ENCODE data around the gene GFRA3. TPM values are rescaled to one million over a fixed set of nuclear protein-coding genes. Genes with fewer than 3 reads are reported as not detected.

GFRA3 gene
- total RNA-seq, 1 donor from 2014 or later, result not detected

- Histone ChIP-seq H3K4me1 (peaks cover 3% of the 10 kb centered on the region), H3F3A (ENCODE audit: low read depth) (peaks cover 11% of the 10 kb centered on the region), H3K9ac (no peak overlapping the region), H3K4me2 (no peak overlapping the region), H3K79me2 (ENCODE audit: low read depth) (no peaks in the 10 kb centered on the region), H4K20me1 (ENCODE audit: low read depth) (no peaks in the 10 kb centered on the region), H3K9me3 (ENCODE audit: low read depth) (no peaks in the 10 kb centered on the region), H3K4me3 (no peak overlapping the region), H3K36me3 (no peaks in the 10 kb centered on the region), H3K27ac (no peak overlapping the region), H3K27me3 (peaks cover 48% of the 10 kb centered on the region), H2AFZ (replicated peaks) (no peak overlapping the region)
- Mint-ChIP-seq H3K9me3 (no peaks in the 10 kb centered on the region), H3K36me3 (no peaks in the 10 kb centered on the region), H3K27ac (no peak overlapping the region), H3K4me3 (peak overlapping the region; percentile 79), H3K4me1 (peaks cover 19% of the 10 kb centered on the region), H3K27me3 (ENCODE audit: insufficient read depth, low read depth) (peaks cover 24% of the 10 kb centered on the region)
- DNase-seq (ENCODE audit: low spot score), result no peak
- TF ChIP-seq CTCF (IDR thresholded peaks at IDR 0.05) (no peak), EZH2phosphoT487 (IDR thresholded peaks at IDR 0.05) (no peak)
Observed at GRCh38 chr5:138275379-138275782, 960 bp upstream of the GFRA3 start.

DNA sequence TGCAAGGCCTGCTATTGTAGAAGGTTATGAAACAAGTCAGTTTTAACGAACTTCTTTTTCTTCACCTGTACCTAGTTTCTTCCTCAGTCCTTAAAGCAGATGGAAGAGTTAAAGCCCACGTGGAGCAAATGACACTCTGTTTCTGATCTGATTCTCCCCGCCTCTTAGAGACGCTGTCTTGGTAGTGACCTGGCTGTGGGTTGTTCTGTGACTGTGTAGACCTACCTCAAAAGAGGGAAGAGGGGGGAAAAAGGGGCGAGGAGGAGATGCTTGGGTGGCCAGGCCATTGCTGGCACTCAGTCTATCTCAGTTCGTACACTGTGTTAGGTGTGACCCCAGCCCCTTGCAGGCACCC, 610 bp downstream of the GFRA3 start:
- H3K27me3 ChIP-seq, result peaks cover 48% of the 10 kb centered on the region
- peaks cover 19% of the 10 kb centered on the region for H3K4me1 Mint-ChIP-seq
- H3K27me3 Mint-ChIP-seq (ENCODE audit: insufficient read depth, low read depth), result peaks cover 28% of the 10 kb centered on the region
- H3K4me3 ChIP-seq, result peak overlapping the region; percentile 58
- no peaks in the 10 kb centered on the region for H3K36me3 ChIP-seq
- no peaks in the 10 kb centered on the region for H3K9me3 ChIP-seq (ENCODE audit: low read depth)
- H3K4me3 Mint-ChIP-seq, result peak overlapping the region; percentile 22
- TF ChIP-seq CTCF (IDR thresholded peaks at IDR 0.05) (no peak), EZH2 (IDR thresholded peaks at IDR 0.05) (no peak), EZH2phosphoT487 (IDR thresholded peaks at IDR 0.05) (no peak)
- no peaks in the 10 kb centered on the region for H3K36me3 Mint-ChIP-seq
- H3K27ac Mint-ChIP-seq, result no peak overlapping the region
- H3F3A ChIP-seq (ENCODE audit: low read depth), result peaks cover 11% of the 10 kb centered on the region
- H3K27ac ChIP-seq, result no peak overlapping the region
- no peaks in the 10 kb centered on the region for H4K20me1 ChIP-seq (ENCODE audit: low read depth)
- peak overlapping the region; percentile 80 for H2AFZ ChIP-seq (replicated peaks)
- H3K9me3 Mint-ChIP-seq, result no peaks in the 10 kb centered on the region
- peak overlapping the region; percentile 83 for H3K4me2 ChIP-seq
- DNase-seq (ENCODE audit: low spot score), result no peak
- no peaks in the 10 kb centered on the region for H3K79me2 ChIP-seq (ENCODE audit: low read depth)
- no peak overlapping the region for H3K9ac ChIP-seq
- peaks cover 3% of the 10 kb centered on the region for H3K4me1 ChIP-seq

DNA sequence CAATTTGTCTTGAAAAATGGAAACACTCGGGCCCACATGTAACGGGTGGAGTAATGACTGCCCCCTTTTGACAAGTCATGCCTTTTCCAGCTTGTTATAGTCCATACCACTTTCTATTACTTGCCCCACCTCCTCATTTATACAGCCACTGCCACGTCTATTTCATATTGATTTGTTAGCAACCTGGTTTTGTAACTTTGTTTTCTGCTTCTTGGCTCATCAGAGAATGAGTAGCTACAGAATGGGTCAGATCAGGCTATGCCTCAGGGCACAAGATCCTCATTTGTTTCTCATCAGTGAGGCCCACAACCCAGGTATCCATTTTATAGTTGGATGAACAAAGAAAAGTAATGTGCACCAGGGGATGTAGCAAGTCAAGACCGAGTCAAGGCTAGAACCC, 1.7 kb downstream of the GFRA3 start:
- Histone ChIP-seq H3K4me3 (no peak overlapping the region), H3K9me3 (ENCODE audit: low read depth) (no peaks in the 10 kb centered on the region), H3K27me3 (peaks cover 48% of the 10 kb centered on the region), H3K79me2 (ENCODE audit: low read depth) (no peaks in the 10 kb centered on the region), H3F3A (ENCODE audit: low read depth) (peaks cover 11% of the 10 kb centered on the region), H3K27ac (no peak overlapping the region), H2AFZ (replicated peaks) (no peak overlapping the region), H3K36me3 (no peaks in the 10 kb centered on the region), H3K9ac (no peak overlapping the region), H3K4me1 (peaks cover 3% of the 10 kb centered on the region), H4K20me1 (ENCODE audit: low read depth) (no peaks in the 10 kb centered on the region), H3K4me2 (no peak overlapping the region)
- Mint-ChIP-seq H3K27ac (no peak overlapping the region), H3K9me3 (no peaks in the 10 kb centered on the region), H3K27me3 (ENCODE audit: insufficient read depth, low read depth) (peaks cover 28% of the 10 kb centered on the region), H3K36me3 (no peaks in the 10 kb centered on the region), H3K4me1 (peaks cover 19% of the 10 kb centered on the region), H3K4me3 (no peak overlapping the region)
- DNase-seq (ENCODE audit: low spot score), result no peak
- TF ChIP-seq EZH2phosphoT487 (IDR thresholded peaks at IDR 0.05) (no peak), EZH2 (IDR thresholded peaks at IDR 0.05) (no peak), CTCF (IDR thresholded peaks at IDR 0.05) (no peak)
